Testis (tissue), 3 donors: ENCODE results near the gene ACOT8. TPM values are rescaled to one million over a fixed set of nuclear protein-coding genes. Genes with fewer than 3 reads are reported as not detected.
A peak's percentile ranks its signal among the peaks of the same experiment; 100 is the strongest.

Experiments
- DNase-seq: peaks from one replicate; pipeline ENCODE4 v3.0.0-alpha.2; 2019
- H3K27ac ChIP-seq, 2 donors: fragments of 200-600 bp; sonication (generic); one replicate each; pipeline ENCODE4 v1.5.1; 2019
- H3K27me3 ChIP-seq: fragments of 200-600 bp; sonication (generic); one replicate; pipeline ENCODE4 v1.5.1; 2019
- H3K36me3 ChIP-seq: fragments of 200-600 bp; sonication (generic); one replicate; pipeline ENCODE4 v1.5.1; 2017; ENCODE audit warnings: low read depth; ENCODE audit errors: missing control alignments
- H3K4me1 ChIP-seq: fragments of 200-600 bp; sonication (generic); one replicate; pipeline ENCODE4 v1.5.1; 2019
- H3K4me3 ChIP-seq, 2 donors: fragments of 200-600 bp; sonication (generic); one replicate each; pipeline ENCODE4 v1.5.1; 2017 to 2019
- H3K9me3 ChIP-seq: fragments of 200-600 bp; sonication (generic); one replicate; pipeline ENCODE4 v1.5.1; 2017
- POLR2A ChIP-seq: fragments of 450-650 bp; IDR thresholded peaks from one replicate; pipeline ENCODE4 v1.6.1; 2017; ENCODE audit warnings: antibody characterized with exemption, mild to moderate bottlenecking, moderate library complexity
- WGBS, 2 donors: methylation state at CpG; one replicate each; pipeline ENCODE4 v1.1.5; 2018; 5-methylcytosine and 5-hydroxymethylcytosine counted together
- intact Hi-C: fragments of 100-400 bp; cut with DNase I; formaldehyde crosslinking; loops from one replicate; pipeline ENCODE4 v1.15.1; 2023; ENCODE audit warnings: low total_unique reads
- polyA plus RNA-seq: library from polyadenylated mRNA; stranded (reverse); fragments of 350-450 nt; fragmentation: Illumina TruSeq; extraction: RNeasy Lipid Tissue Mini Kit (QIAGEN cat#74804); gene quantifications from one replicate; pipeline ENCODE4 v1.2.3, GENCODE V29; 2014; ENCODE audit warnings: low read depth, low replicate concordance; ENCODE audit not compliant: insufficient read depth
- total RNA-seq, 2 donors: library from RNA; depleted of rRNA; stranded (reverse); fragments of >200 nt; gene quantifications; one replicate each; pipeline ENCODE4 v1.2.3, GENCODE V29; 2016
- TF ChIP-seq, protein P1 (sequence below), 3 experiments: fragments of 450-650 bp in 2 of 3; fragments of 200-600 bp in 1 of 3; sonication (generic) in 1 of 3; IDR thresholded peaks; one replicate each; pipeline ENCODE4 v1.5.1; 2016 to 2019; ENCODE audit warnings: antibody characterized with exemption in 3 of 3, mild to moderate bottlenecking in 2 of 3, moderate library complexity in 1 of 3

ACOT8 gene
- total and polyA plus RNA-seq, 3 donors from 2014 or later = 44.4 to 79.6 (median 71.2) TPM

DNA sequence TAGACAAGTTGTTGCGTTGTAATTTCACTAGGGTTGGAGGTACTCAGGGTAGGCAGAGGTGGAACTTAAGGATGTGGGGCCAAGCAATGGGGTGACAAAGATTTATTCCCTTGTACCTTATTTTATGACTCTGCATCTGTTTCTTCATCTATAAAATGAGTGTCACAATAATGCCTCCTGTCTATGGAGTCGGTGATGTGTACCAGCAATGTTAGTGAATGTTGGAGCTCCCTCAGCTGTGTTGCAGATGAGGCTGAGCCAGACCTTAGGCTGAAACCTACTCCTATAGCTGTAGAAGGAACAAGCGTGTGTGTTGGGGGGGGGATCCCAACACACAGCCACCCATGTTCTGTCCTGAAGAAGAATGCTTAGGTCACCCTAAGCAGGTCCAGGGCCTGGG is 40.2 kb downstream of the ACOT8 start:
- Histone ChIP-seq H3K27me3 (no peaks in the 10 kb centered on the region), H3K9me3 (no peaks in the 10 kb centered on the region), H3K4me1 (peaks cover 19% of the 10 kb centered on the region), H3K4me3 (no peak overlapping the region), H3K27ac (no peak overlapping the region), H3K36me3 (no peaks in the 10 kb centered on the region)
- no peak for TF ChIP-seq POLR2A
- TF ChIP-seq, protein P1, sequence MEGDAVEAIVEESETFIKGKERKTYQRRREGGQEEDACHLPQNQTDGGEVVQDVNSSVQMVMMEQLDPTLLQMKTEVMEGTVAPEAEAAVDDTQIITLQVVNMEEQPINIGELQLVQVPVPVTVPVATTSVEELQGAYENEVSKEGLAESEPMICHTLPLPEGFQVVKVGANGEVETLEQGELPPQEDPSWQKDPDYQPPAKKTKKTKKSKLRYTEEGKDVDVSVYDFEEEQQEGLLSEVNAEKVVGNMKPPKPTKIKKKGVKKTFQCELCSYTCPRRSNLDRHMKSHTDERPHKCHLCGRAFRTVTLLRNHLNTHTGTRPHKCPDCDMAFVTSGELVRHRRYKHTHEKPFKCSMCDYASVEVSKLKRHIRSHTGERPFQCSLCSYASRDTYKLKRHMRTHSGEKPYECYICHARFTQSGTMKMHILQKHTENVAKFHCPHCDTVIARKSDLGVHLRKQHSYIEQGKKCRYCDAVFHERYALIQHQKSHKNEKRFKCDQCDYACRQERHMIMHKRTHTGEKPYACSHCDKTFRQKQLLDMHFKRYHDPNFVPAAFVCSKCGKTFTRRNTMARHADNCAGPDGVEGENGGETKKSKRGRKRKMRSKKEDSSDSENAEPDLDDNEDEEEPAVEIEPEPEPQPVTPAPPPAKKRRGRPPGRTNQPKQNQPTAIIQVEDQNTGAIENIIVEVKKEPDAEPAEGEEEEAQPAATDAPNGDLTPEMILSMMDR (IDR thresholded peaks at IDR 0.05) = no peak
- WGBS, 2 donors = 80 to 92% methylated on average over 3 of the region's 3 CpGs
- no peak for DNase-seq
- intact Hi-C loops = loop anchor here (10.0 kb wide), 1 partner anchor 148 kb away; no protein-coding TSS in a partner anchor

DNA sequence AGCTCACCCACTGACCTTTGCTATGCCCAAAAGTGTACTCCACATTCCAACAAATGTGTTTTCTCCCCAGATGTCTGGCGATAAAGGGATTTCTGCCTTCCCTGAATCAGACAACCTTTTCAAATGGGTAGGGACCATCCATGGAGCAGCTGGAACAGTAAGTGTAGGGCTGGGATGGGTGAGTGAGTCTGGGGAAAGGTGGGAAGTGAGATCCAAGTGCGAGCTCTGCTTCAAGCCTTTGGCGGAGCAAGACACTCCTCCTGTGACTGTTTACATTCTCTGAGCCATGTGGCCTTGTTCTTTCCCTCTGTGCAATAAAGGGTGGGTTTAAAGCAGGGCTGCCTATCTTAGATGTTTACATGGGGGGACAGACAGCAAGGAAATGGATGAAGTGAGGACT is 42.9 kb downstream of the ACOT8 start:
- Histone ChIP-seq H3K4me3 (no peak overlapping the region), H3K36me3 (no peaks in the 10 kb centered on the region), H3K9me3 (no peaks in the 10 kb centered on the region), H3K27me3 (no peaks in the 10 kb centered on the region), H3K27ac (no peak overlapping the region), H3K4me1 (peaks cover 19% of the 10 kb centered on the region)
- TF ChIP-seq, protein P1 (IDR thresholded peaks at IDR 0.05) = no peak
- no peak for TF ChIP-seq POLR2A
- intact Hi-C loops = loop anchor here (10.0 kb wide), 1 partner anchor 150 kb away; no protein-coding TSS in a partner anchor
- DNase-seq = no peak
- WGBS, 2 donors = 76 to 86% methylated on average over 3 of the region's 3 CpGs

DNA sequence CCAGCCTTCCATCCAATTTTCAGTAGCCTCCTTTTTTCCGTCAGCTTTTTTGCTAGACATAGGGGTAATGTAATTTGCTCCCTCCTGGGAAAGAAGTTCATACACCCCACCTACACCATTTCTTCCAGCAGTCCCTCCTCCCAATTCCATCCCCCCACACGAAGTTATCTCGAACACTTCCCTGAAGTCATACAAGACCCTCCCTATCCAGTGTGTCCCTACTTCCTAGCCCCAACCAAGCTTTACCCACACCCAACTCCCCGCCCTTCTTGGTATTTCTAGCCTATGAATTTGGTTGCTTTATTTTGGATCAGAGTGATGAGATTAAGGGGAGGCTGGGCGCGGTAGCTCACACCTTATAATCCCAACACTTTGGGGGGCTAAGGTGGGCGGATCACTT is 43.7 kb downstream of the ACOT8 start:
- Histone ChIP-seq H3K27ac (no peak overlapping the region), H3K27me3 (no peaks in the 10 kb centered on the region), H3K4me3 (no peak overlapping the region), H3K9me3 (no peaks in the 10 kb centered on the region), H3K4me1 (peaks cover 17% of the 10 kb centered on the region), H3K36me3 (no peaks in the 10 kb centered on the region)
- WGBS, 2 donors = 58 to 60% methylated on average over 7 of the region's 7 CpGs
- intact Hi-C loops = loop anchor here (10.0 kb wide), 1 partner anchor 151 kb away; no protein-coding TSS in a partner anchor
- TF ChIP-seq, protein P1 (IDR thresholded peaks at IDR 0.05) = no peak
- TF ChIP-seq POLR2A = no peak
- DNase-seq = no peak

DNA sequence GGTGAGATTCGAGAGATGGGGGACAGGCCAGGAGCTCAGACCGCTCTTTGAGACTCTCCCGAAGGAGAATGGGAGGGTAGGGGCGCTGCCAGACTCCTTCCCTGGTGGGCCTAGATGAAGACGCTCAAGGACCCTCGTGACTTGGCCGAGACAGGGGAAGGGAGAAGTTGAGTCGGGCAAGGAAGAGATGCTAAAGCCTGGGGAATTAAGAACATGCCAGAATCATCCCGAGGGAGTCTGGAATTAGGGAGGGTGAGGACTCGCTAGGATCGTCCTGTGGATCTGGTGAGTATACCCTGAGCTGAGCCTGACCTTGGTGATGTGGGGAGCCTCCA is 44.2 kb downstream of the ACOT8 start:
- TF ChIP-seq, protein P1 (IDR thresholded peaks at IDR 0.05) = no peak
- TF ChIP-seq POLR2A = no peak
- intact Hi-C loops = loop anchor here (10.0 kb wide), 1 partner anchor 152 kb away; no protein-coding TSS in a partner anchor

More for the DNA sequence above, 44.2 kb downstream of the ACOT8 start:
- Histone ChIP-seq H3K27ac (no peak overlapping the region), H3K36me3 (no peaks in the 10 kb centered on the region), H3K4me3 (peak overlapping the region; percentile 56 to 57), H3K9me3 (no peaks in the 10 kb centered on the region), H3K27me3 (no peaks in the 10 kb centered on the region), H3K4me1 (peaks cover 11% of the 10 kb centered on the region)
- WGBS, 2 donors = 3 to 9% methylated on average over 11 of the region's 11 CpGs
- DNase-seq = no peak
